H1 (cell line): ENCODE data around the gene PCDHA1. TPM values are rescaled to one million over a fixed set of nuclear protein-coding genes. Genes with fewer than 3 reads are reported as not detected.

Experiments
- CTCF ChIA-PET: fragments of 300-600 bp; sonication (Branson Sonifier 250); formaldehyde crosslinking; loops from one replicate; lab custom pipeline; 2021; ENCODE audit not compliant: partially characterized antibody; lab: Charles Lee
- POLR2A ChIA-PET: fragments of 300-600 bp; sonication (Branson Sonifier 250); formaldehyde crosslinking; loops from one replicate; lab custom pipeline; 2021; ENCODE audit warnings: inconsistent platforms; ENCODE audit not compliant: partially characterized antibody; lab: Charles Lee
- DNase-seq, 2 experiments: peaks; one replicate each; pipeline versions ENCODE4 v3.0.0 to v3.0.0-alpha.2; 2010 to 2022; ENCODE audit warnings: low spot score in 2 of 2, low read depth in 1 of 2, mixed read lengths in 1 of 2
- FAIRE-seq: peaks from 2 replicates; lab custom pipeline; 2011; peaks lifted over from hg19 to GRCh38; lab: Jason Lieb, UNC
- H2AFZ ChIP-seq: 2 replicates; pipeline ENCODE4 v1.8.1; 2012; ENCODE audit warnings: low read length, inconsistent platforms
- H2AK5ac ChIP-seq: 2 replicates; pipeline ENCODE4 v1.6.1; 2013; ENCODE audit warnings: low read depth, low read length
- H2BK120ac ChIP-seq: replicated peaks from 2 replicates; pipeline ENCODE3; 2013; ENCODE audit warnings: low read depth, low read length, inconsistent platforms
- H2BK12ac ChIP-seq: 2 replicates; pipeline ENCODE4 v1.6.1; 2013; ENCODE audit warnings: low read depth, low read length
- H2BK15ac ChIP-seq: 2 replicates; pipeline ENCODE4 v1.6.1; 2013; ENCODE audit warnings: low read length
- H2BK20ac ChIP-seq: 2 replicates; pipeline ENCODE4 v1.6.1; 2013; ENCODE audit warnings: low read length
- H2BK5ac ChIP-seq: 2 replicates; pipeline ENCODE4 v1.6.1; 2013; ENCODE audit warnings: low read depth, low read length
- H3K14ac ChIP-seq: 2 replicates; pipeline ENCODE4 v1.6.1; 2013; ENCODE audit warnings: inconsistent platforms; ENCODE audit not compliant: insufficient read length
- H3K18ac ChIP-seq: 2 replicates; pipeline ENCODE4 v1.6.1; 2013; ENCODE audit warnings: low read length; ENCODE audit errors: extremely low read depth
- H3K23ac ChIP-seq: 2 replicates; pipeline ENCODE4 v1.6.1; 2013; ENCODE audit warnings: inconsistent platforms; ENCODE audit not compliant: insufficient read length
- H3K23me2 ChIP-seq: 2 replicates; pipeline ENCODE4 v1.6.1; 2013; ENCODE audit warnings: low read depth, low read length
- H3K27ac ChIP-seq: 2 replicates; pipeline ENCODE4 v1.6.1; 2011; ENCODE audit warnings: low read depth, low read length, inconsistent platforms
- H3K27me3 ChIP-seq, 4 experiments: replicated peaks in 1 of 4; 1 replicate in 1 of 4; 2 replicates in 3 of 4; pipeline versions ENCODE4 v1.6.1 to v1.8.1; 2011 to 2013; ENCODE audit warnings: low read length in 3 of 4, mild to moderate bottlenecking in 3 of 4, inconsistent platforms in 2 of 4, mixed read lengths in 2 of 4, moderate library complexity in 1 of 4; ENCODE audit not compliant: control insufficient read depth in 3 of 4, insufficient read depth in 3 of 4; ENCODE audit errors: extremely low read depth in 1 of 4
- H3K36me3 ChIP-seq, 4 experiments: 2 replicates each; pipeline versions ENCODE4 v1.6.1 to v1.8.1; 2011 to 2013; ENCODE audit warnings: mild to moderate bottlenecking in 4 of 4, low read length in 3 of 4, moderate library complexity in 2 of 4, control low read depth in 1 of 4, inconsistent platforms in 1 of 4; ENCODE audit not compliant: insufficient read depth in 4 of 4, control insufficient read depth in 2 of 4
- H3K4ac ChIP-seq: replicated peaks from 2 replicates; pipeline ENCODE3; 2013; ENCODE audit warnings: low read length, low read depth, mixed read lengths, inconsistent platforms; ENCODE audit not compliant: insufficient read length
- H3K4me1 ChIP-seq, 4 experiments: replicated peaks in 1 of 4; 1 replicate in 1 of 4; 2 replicates in 3 of 4; pipeline versions ENCODE4 v1.6.1 to v1.8.1; 2011 to 2013; ENCODE audit warnings: low read length in 3 of 4, inconsistent platforms in 2 of 4, mixed read lengths in 1 of 4; ENCODE audit not compliant: insufficient read depth in 4 of 4, control insufficient read depth in 3 of 4
- H3K4me2 ChIP-seq, 2 experiments: 2 replicates each; pipeline versions ENCODE4 v1.6.1 to v1.8.1; 2011 to 2013; ENCODE audit warnings: low read depth in 2 of 2, low read length in 2 of 2, control low read depth in 1 of 2, inconsistent platforms in 1 of 2, mild to moderate bottlenecking in 1 of 2; ENCODE audit not compliant: insufficient read depth in 1 of 2
- H3K4me3 ChIP-seq, 4 experiments: fragments of 200-600, 300-600 bp in 1 of 4; sonication (generic), shearing (Covaris generic), sonication (Bioruptor Twin) in 1 of 4; 2 replicates each; pipeline versions ENCODE4 v1.5.1 to v1.8.1; 2011 to 2016; ENCODE audit warnings: low read length in 4 of 4, low read depth in 3 of 4, control low read depth in 2 of 4, inconsistent platforms in 2 of 4, mild to moderate bottlenecking in 2 of 4, mixed read lengths in 1 of 4, moderate library complexity in 1 of 4; ENCODE audit not compliant: insufficient read depth in 2 of 4; ENCODE audit errors: extremely low read depth in 1 of 4
- H3K56ac ChIP-seq: replicated peaks from 2 replicates; pipeline ENCODE3; 2013; ENCODE audit warnings: low read depth, mild to moderate bottlenecking, mixed read lengths, low read length, inconsistent platforms; ENCODE audit not compliant: insufficient read length
- H3K79me1 ChIP-seq: 2 replicates; pipeline ENCODE4 v1.6.1; 2013; ENCODE audit warnings: low read depth, low read length, control low read depth
- H3K79me2 ChIP-seq, 2 experiments: 2 replicates each; pipeline versions ENCODE4 v1.6.1 to v1.8.1; 2012 to 2013; ENCODE audit warnings: low read length in 2 of 2, mild to moderate bottlenecking in 2 of 2, inconsistent platforms in 1 of 2; ENCODE audit not compliant: insufficient read depth in 2 of 2, control insufficient read depth in 1 of 2
- H3K9ac ChIP-seq, 4 experiments: replicated peaks in 1 of 4; 1 replicate in 1 of 4; 2 replicates in 3 of 4; pipeline versions ENCODE4 v1.6.1 to v1.8.1; 2011 to 2013; ENCODE audit warnings: low read depth in 3 of 4, low read length in 3 of 4, control low read depth in 2 of 4, mild to moderate bottlenecking in 2 of 4, moderate library complexity in 2 of 4, inconsistent platforms in 1 of 4; ENCODE audit errors: extremely low read depth in 1 of 4
- H3K9me3 ChIP-seq, 2 experiments: 2 replicates each; pipeline versions ENCODE4 v1.6.1 to v1.8.1; 2012 to 2013; ENCODE audit warnings: mild to moderate bottlenecking in 2 of 2, moderate library complexity in 2 of 2, control low read depth in 1 of 2, inconsistent platforms in 1 of 2, low read depth in 1 of 2, low read length in 1 of 2, mixed read lengths in 1 of 2; ENCODE audit not compliant: insufficient read depth in 2 of 2
- H4K20me1 ChIP-seq, 2 experiments: replicated peaks in 1 of 2; 2 replicates each; pipeline versions ENCODE3 to v1.8.1; 2011 to 2013; ENCODE audit warnings: inconsistent platforms in 2 of 2, low read length in 2 of 2, mild to moderate bottlenecking in 1 of 2; ENCODE audit not compliant: insufficient read depth in 2 of 2, control insufficient read depth in 1 of 2
- H4K5ac ChIP-seq: 2 replicates; pipeline ENCODE4 v1.6.1; 2013; ENCODE audit warnings: low read length, low read depth, mixed read lengths, inconsistent platforms; ENCODE audit not compliant: insufficient read length
- H4K8ac ChIP-seq: 2 replicates; pipeline ENCODE4 v1.8.0; 2013; ENCODE audit warnings: mild to moderate bottlenecking, moderate library complexity, low read length, inconsistent platforms; ENCODE audit not compliant: insufficient read depth; ENCODE audit errors: extremely low read depth
- H4K91ac ChIP-seq: replicated peaks from 2 replicates; pipeline ENCODE3; 2013; ENCODE audit warnings: low read length, mixed read lengths, inconsistent platforms; ENCODE audit not compliant: insufficient read length
- CHD2 ChIP-seq: IDR thresholded peaks from 2 replicates; pipeline ENCODE4 v1.6.1; 2012; ENCODE audit warnings: low read length, improper control_type of control experiment
- CTCF ChIP-seq, 3 experiments: IDR thresholded peaks; 1 replicate in 2 of 3; 2 replicates in 1 of 3; pipeline versions ENCODE4 v1.5.1 to v1.6.1; 2011; ENCODE audit warnings: low read length in 3 of 3, mild to moderate bottlenecking in 3 of 3, inconsistent platforms in 2 of 3, low read depth in 1 of 3, moderate library complexity in 1 of 3; ENCODE audit not compliant: insufficient read depth in 1 of 3; ENCODE audit errors: control extremely low read depth in 1 of 3
- RAD21 ChIP-seq, 2 experiments: IDR thresholded peaks in 1 of 2; conservative IDR thresholded peaks in 1 of 2; 2 replicates each; pipeline ENCODE4 v1.6.1; 2011; ENCODE audit warnings: low read depth in 2 of 2, low read length in 2 of 2, improper control_type of control experiment in 1 of 2, inconsistent platforms in 1 of 2, mild to moderate bottlenecking in 1 of 2, moderate library complexity in 1 of 2
- TBP ChIP-seq: IDR thresholded peaks from 2 replicates; pipeline ENCODE4 v1.6.1; 2011; ENCODE audit warnings: low read depth, low read length, improper control_type of control experiment
- WGBS, 2 experiments: shearing (Covaris generic) in 1 of 2; methylation state at CpG; one replicate each; pipeline versions ENCODE4 v1.1.6 to v1.1.7; 2013 to 2015; ENCODE audit warnings: low lambda C conversion rate in 2 of 2, mixed read lengths in 2 of 2, inconsistent platforms in 1 of 2, low coverage in 1 of 2, missing lambda C conversion rate in 1 of 2; ENCODE audit not compliant: insufficient replicate concordance in 2 of 2, insufficient coverage in 1 of 2, insufficient read length in 1 of 2; ENCODE audit errors: extremely low coverage in 1 of 2, missing lambda C conversion rate in 1 of 2; 5-methylcytosine and 5-hydroxymethylcytosine counted together
- polyA plus RNA-seq, 7 experiments: library from polyadenylated mRNA; depleted of rRNA in 3 of 7; stranded (reverse) in 5 of 7; unstranded in 2 of 7; fragments of >200 nt in 5 of 7; fragments of 200-250 nt in 2 of 7; gene quantifications; 1 replicate in 5 of 7; 2 replicates in 1 of 7; 4 replicates in 1 of 7; pipeline versions ENCODE4 v1.2.1 to v1.2.3, GENCODE V29; 2011 to 2013; ENCODE audit warnings: missing spikeins in 2 of 7, mixed read lengths in 2 of 7
- total RNA-seq: library from RNA; stranded (reverse); fragmentation: NEBNext Ultra II Directional; extraction: Animal tissue kit (Norgen Biotek cat#: 25700); gene quantifications from 2 replicates; pipeline ENCODE4 v1.2.1, GENCODE V29; 2021

Gene PCDHA1
- total and polyA plus RNA-seq, 2 of the 8 experiments (the other 6 are each of a cell fraction or from before 2014, with no cell fraction given), result 0.23 to 0.50 TPM

GRCh38 chr5:141032626-141033025, 246.7 kb downstream of the PCDHA1 start:
- H2BK120ac ChIP-seq, result no peak overlapping the region
- H3K18ac ChIP-seq, result no peak overlapping the region
- 95% methylated on average over 1 of the region's 1 CpG; no CpG with 5 or more reads in 1 of the 2 experiments for WGBS, 2 experiments
- no peak overlapping the region for H3K56ac ChIP-seq
- H3K4me1 ChIP-seq, result no peaks in the 10 kb centered on the region
- H2AK5ac ChIP-seq, result no peak overlapping the region
- 0 out of 2 replicates have a peak overlapping the region, but pooled peaks have one; percentile 8 for H2AFZ ChIP-seq
- H3K4me2 ChIP-seq, result no peak overlapping the region
- H2BK5ac ChIP-seq, result no peak overlapping the region
- no peak overlapping the region for H2BK12ac ChIP-seq
- no peak overlapping the region for H3K4ac ChIP-seq
- no peaks in the 10 kb centered on the region for H3K36me3 ChIP-seq
- H3K79me1 ChIP-seq, result no peaks in the 10 kb centered on the region
- H4K8ac ChIP-seq, result no peak overlapping the region
- H4K5ac ChIP-seq, result no peak overlapping the region
- no peaks in the 10 kb centered on the region; a peak in 1 of 7 replicates for H3K27me3 ChIP-seq
- H4K91ac ChIP-seq, result no peak overlapping the region
- FAIRE-seq (peak; percentile 60), DNase-seq (no peak)
- no peak overlapping the region for H3K23ac ChIP-seq
- no peaks in the 10 kb centered on the region for H3K23me2 ChIP-seq
- no peak overlapping the region for H2BK20ac ChIP-seq
- POLR2A ChIA-PET, result interaction anchor here (0.7 to 1.1 kb wide), 2 partner anchors 29 to 31 kb away, joined by 3 read pairs; no protein-coding TSS in a partner anchor
- CTCF ChIA-PET, result interaction anchor here (0.6 to 3.7 kb wide), 15 partner anchors 9 to 465 kb away, joined by 3 to 17 read pairs (median 4); partner anchors contain the start of genes PCDHA12 and PCDHAC1
- H3K14ac ChIP-seq, result no peak overlapping the region
- TF ChIP-seq RAD21 (IDR thresholded peaks at IDR 0.05 in 1 of 2, conservative IDR thresholded peaks at IDR 0.05 in 1 of 2; ENCODE audit: low read depth in 2 of 2, low read length in 2 of 2), result peak; percentile 20 to 52
- no peak for TF ChIP-seq CHD2
- no peak for TF ChIP-seq TBP
- peak in 2 of 3 experiments; percentile 18 to 32; a peak in 2 of 4 replicates for TF ChIP-seq CTCF (IDR thresholded peaks at IDR 0.05; ENCODE audit: control extremely low read depth in 1 of 3, insufficient read depth in 1 of 3, low read depth in 1 of 3, low read length in 3 of 3)
- TF ChIP-seq, all 59 proteins: peak for 2
- H4K20me1 ChIP-seq, result no peaks in the 10 kb centered on the region
- no peak overlapping the region for H3K27ac ChIP-seq
- no peaks in the 10 kb centered on the region for H3K79me2 ChIP-seq
- H3K9me3 ChIP-seq, result no peaks in the 10 kb centered on the region
- no peak overlapping the region for H3K9ac ChIP-seq
- H2BK15ac ChIP-seq, result no peak overlapping the region
- no peak overlapping the region for H3K4me3 ChIP-seq
